ENCODE measurements around the gene MAP2K7.
A peak's percentile ranks its signal among the peaks of the same experiment; 100 is the strongest.
"Not testable (repeated sequence)": the region's sequence is repeated elsewhere in the genome, so short reads cannot be mapped to it uniquely, and the experiment has no call there.

The MAP2K7 gene

DNA sequence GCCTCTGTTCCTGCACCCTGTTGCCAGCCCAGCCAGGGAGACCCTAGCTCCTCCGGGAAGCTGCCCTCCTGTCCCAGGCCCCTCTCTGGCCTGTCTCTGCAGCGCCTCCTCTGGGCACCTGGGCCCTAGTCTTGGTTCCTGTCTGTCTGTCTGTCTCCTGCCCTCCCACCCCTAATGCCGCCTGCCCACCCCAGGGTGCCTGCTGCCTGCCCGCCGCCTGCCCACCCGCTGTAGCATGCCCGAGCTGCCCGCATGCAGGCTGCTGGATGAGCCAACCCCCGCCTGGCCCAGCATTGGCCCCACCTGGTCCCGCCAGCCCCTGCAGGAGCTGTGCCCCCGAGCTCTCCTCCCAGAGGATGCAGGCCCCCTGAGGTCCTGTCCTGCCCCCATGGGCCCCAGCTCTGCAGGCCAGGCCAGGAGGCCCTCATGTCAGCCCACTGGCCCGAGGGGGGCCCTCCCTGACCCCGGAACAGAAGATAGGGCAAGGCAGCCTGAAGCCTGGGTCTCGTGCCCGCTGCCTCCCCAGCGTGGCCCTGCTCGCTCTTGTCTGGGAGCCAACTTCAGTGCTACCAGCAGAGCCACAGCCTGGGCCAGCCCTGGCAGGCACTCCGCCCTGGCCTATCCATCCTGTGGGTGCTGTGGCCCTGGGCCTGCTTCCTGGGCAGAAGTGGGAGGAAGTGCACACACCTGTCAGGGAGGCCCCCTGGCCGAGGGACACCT is 5.2 kb downstream of the MAP2K7 start:
- no peak for DNase-seq

DNA sequence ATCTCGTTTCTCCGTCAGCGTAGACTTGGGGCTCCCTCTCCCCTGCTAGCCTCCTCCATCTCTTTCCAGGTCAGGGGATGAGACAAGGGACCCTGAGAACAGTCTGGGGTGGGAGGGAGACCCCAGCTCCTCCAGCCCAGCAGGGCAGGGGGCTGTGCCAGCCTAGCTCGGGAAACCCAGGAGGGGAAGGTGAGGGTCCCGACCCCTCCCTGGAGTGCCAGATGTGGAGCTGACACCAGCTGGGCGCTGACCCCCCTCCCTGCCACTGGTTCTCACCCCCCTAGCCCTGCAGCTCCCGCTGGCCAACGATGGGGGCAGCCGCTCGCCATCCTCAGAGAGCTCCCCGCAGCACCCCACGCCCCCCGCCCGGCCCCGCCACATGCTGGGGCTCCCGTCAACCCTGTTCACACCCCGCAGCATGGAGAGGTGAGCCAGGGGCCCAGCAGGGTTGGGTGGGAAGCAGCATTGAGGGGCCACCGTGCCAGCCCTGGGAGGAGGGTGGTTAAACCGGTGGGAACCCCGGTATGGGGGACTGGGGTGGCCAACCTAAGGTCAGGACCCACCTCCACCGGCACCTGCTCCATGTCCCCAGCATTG is 5.9 kb downstream of the MAP2K7 start:
- DNase-seq: no peak

DNA sequence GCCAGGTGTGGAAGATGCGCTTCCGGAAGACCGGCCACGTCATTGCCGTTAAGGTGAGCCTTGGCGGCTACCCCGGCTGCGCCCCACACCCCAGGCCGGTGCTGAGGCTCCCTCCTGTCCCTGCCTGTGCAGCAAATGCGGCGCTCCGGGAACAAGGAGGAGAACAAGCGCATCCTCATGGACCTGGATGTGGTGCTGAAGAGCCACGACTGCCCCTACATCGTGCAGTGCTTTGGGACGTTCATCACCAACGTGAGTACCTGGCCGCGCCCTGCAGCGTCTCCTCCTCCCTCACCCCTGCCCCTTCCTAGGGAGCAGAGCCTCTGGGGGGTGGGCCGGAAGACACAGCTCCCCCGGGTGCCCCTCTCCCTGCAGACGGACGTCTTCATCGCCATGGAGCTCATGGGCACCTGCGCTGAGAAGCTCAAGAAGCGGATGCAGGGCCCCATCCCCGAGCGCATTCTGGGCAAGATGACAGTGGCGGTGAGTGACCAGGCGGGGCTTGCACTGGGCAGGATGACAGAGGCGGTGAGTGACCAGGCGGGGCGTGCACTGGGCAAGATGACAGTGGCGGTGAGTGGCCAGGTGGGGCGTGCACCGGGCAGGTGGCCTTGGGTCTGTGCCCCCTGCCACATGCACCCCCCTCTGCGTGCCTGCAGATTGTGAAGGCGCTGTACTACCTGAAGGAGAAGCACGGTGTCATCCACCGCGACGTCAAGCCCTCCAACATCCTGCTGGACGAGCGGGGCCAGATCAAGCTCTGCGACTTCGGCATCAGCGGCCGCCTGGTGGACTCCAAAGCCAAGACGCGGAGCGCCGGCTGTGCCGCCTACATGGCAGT is 6.9 kb downstream of the MAP2K7 start:
- no peak for DNase-seq

DNA sequence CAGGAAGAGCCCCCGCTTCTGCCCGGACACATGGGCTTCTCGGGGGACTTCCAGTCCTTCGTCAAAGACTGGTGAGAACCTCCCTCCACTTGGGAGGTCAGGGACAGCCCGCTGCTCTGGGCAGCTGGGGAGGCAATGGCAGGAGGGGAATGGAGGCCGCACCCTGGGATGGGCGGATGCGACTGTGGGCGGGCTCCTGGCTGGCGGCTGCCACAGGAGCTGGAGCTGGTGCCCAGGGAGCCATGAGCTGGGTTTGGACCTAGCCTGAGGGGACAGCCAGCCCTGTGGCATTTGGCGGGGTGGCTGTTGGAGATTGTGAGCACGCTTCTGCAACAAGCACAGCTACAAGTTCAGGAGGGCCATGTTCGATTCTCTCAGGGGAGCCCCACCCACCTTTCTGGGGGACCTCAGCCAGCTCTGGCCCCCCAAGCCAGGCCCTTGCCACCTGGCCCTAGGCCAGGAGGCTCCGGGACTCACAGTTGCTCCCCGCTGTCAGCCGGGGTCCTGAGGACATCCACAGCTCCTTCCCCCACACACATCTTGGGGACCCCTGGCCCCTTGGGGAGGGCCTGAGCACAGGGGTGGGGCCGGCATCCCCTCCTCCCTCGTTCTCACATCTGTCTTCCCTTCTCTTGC is 7.9 kb downstream of the MAP2K7 start:
- no peak for DNase-seq

DNA sequence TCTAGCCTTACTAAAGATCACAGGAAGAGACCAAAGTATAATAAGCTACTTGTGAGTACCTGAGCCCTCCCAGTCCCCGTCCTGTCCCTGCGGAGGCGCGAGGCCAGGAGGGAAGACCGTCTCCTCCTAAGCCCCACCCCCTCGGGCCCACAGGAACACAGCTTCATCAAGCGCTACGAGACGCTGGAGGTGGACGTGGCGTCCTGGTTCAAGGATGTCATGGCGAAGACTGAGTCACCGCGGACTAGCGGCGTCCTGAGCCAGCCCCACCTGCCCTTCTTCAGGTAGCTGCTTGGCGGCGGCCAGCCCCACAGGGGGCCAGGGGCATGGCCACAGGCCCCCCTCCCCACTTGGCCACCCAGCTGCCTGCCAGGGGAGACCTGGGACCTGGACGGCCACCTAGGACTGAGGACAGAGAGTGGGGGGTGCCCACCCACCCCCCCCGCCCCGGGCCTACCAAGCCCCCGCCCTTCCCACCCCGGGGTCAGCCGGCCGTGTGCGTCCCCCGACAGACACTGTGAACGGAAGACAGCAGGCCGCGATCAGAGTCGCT is 8.5 kb downstream of the MAP2K7 start:
- DNase-seq: no peak

DNA sequence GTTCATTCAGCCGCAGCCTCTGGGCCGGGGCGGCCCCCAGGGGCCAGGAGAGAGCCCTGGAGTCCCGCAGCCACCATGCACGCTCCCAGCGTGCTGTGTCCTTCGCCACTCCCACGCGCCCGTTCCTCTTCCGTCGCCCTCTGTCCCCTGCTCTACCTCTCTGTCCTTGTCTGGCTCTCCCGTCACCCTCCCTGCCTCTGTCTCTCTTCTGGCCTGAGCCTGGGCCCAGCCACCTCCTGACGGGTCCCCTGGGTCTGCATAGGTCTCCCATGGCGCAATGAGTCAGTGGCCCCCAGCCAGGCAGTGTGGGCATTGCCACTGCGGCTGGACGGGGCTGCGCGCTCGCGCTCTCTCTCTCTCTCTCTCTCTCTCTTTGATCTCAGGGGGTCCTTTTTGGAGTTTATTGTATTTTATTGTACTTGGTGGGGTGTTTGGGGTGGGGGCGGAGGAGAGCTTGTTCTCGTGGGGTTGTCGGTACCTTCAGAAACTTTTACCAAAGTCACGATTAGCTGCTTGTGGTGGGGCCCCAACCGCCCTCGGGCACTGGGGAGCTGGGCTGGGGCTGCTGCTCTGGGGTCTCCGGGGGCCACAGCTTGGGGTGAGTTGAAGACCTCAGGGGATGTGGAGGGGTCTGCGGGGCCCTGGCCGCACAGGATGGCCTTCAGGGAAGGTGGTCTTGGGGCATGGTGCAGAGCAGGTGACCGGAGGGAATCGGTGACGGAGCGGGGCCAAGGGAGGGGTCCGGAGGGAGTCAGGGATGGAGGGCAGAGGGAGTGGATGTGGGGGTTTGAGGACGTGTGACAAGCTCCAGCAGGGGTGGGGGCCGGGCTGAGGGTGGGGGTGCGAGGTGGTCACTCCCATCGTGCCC is 9.3 kb downstream of the MAP2K7 start:
- DNase-seq: no peak

DNA sequence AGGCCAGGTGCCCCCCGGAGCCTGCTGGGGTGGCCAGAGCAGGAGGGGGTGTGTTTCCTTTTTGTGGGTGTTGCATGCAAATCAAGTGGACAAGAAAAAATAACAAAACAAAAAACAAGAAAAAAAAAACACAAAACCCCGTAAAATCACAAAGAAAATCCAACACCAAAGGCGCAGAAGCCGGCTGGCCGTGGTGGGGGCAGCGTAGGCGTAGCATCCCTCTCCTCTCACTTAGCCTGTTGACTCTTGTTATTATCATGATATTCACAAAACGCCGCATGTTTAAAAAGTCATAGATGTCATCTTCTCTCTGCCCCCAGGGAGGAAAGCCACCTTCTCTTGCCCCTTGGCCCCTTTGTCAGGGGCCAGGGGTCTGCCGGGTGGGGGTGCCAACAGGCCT is 10.0 kb downstream of the MAP2K7 start:
- no peak for DNase-seq

DNA sequence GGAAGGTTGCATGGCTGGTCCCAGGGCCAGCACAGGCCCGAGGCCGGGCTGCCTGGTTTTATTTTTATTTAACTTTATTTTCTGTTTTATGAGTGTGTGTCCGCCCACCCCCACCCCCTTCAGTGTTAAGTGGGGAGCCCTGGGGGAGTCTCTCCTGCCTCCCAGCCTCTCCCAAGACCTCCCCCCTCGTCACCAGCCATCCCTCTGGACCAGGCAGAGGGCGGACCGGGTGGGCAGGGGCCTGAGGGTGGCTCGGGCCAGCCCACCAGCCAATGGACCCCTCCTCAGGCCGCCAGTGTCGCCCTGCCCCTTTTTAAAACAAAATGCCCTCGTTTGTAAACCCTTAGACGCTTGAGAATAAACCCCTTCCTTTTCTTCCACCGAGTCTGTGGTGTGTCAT is 10.4 kb downstream of the MAP2K7 start:
- DNase-seq: no peak

DNA sequence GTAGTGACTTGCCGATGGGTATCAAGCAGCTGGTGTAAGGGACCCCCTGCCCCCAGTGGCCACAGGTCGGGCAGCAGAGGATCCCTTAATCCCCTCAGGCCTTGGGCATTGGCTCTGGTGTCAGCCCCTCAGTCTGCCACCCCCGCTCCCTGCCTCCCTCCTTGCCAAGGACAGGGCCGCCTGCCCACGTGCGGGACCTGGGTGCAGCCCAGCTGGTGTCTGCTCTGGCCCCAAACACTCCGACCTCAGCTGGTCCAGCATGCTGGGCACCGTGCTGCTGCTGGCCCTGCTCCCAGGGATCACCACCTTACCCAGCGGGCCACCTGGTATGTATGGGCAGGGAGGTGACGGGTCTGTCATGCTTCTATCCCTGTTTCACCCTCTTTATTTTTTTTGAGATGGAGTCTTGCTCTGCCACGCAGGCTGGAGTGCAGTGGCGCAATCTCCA is 10.9 kb downstream of the MAP2K7 start, which contains the start of gene TGFBR3L:
TSS of gene TGFBR3L (plus strand) at position 233 of the 448 bp plus-strand sequence.
- DNase-seq: no peak

DNA sequence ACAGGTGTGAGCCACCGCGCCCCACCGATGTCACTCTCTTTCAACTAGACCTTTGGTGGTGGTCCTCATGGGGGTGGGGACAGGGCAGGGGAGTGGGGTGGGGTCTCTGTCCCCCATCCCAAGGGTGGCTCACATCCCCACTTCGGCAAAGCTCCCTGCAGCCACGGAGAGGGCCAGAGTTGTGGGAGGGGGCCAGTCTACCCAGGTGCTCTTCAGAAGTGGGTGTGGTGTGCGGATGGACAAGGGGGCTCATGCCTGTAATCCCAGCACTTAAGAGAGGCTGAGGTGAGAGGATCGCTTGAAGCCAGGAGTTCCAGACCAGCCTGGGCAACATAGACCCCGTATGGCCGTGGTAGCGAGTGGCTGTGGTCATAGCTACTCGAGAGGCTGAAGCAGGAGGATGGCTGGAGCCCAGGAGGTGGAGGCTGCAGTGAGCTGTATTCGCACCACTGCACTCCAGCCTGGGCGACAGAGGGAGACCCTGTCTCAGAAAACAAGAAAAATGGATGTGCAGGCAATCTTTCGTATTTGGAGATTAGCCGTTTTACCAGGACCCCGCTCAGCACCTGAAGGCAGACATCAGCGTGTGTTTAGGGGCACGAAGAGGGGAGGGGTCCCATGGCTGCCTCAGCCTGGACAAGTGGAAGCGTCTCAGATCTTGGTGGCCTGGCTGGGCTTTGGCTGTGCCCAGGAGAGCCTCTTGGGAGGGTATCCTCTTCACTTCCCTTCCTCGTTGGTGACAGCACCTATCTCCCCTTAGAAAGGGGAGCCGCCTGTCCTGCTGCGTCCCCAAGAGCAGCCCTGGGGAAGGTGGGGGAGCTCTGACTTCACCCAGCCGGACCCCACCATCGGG is 11.8 kb downstream of the MAP2K7 start:
- no peak for DNase-seq

DNA sequence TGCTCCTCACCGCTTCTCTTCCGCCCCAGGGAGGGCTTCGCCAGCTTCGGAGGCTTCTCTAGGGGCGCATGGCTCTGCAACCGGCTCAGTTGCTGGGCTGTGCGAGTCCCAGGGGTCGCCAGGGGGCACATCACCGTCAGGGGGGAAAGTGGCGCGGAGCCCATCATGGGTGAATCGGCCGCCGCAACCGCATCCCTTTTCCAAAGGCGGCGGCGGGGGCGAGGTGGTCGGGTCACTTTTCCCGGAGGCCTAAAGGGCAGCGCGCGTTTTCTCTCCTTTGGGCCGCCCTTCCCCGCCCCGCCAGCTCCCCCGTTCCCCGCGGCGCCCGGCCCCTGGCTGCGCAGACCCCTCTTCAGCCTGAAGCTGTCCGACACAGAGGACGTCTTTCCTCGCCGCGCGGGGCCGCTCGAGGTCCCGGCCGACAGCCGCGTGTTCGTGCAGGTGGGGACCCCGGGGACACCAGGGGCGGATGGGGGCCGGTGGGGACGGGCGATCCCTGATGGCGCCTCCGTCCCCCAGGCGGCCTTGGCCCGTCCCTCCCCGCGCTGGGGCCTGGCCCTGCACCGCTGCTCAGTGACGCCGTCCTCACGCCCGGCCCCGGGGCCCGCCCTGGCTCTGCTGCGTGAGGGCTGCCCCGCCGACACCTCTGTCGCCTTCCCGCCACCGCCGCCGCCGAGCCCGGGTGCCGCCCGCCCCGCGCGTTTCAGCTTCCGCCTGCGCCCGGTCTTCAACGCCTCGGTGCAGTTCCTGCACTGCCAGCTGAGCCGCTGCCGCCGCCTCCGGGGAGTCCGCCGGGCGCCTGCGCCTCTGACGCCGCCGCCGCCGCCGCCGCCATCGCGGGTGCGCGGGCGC is 12.7 kb downstream of the MAP2K7 start:
- DNase-seq: no peak

DNA sequence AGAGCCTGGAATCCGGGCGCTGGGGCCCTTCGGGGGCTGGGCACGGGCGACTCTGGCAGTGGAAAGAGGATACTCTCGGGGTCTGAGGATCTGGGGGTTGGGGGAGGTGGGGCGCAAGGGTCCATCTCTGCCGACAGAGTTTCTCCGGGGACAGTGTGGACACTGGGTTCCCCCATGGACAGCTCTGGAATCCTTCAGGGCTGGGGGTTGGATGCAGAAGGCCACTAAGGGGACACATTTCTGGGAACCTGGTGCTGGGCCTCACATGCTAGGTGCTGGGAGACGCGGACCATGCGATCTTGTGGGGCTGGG is 13.2 kb downstream of the MAP2K7 start:
- no peak for DNase-seq

DNA sequence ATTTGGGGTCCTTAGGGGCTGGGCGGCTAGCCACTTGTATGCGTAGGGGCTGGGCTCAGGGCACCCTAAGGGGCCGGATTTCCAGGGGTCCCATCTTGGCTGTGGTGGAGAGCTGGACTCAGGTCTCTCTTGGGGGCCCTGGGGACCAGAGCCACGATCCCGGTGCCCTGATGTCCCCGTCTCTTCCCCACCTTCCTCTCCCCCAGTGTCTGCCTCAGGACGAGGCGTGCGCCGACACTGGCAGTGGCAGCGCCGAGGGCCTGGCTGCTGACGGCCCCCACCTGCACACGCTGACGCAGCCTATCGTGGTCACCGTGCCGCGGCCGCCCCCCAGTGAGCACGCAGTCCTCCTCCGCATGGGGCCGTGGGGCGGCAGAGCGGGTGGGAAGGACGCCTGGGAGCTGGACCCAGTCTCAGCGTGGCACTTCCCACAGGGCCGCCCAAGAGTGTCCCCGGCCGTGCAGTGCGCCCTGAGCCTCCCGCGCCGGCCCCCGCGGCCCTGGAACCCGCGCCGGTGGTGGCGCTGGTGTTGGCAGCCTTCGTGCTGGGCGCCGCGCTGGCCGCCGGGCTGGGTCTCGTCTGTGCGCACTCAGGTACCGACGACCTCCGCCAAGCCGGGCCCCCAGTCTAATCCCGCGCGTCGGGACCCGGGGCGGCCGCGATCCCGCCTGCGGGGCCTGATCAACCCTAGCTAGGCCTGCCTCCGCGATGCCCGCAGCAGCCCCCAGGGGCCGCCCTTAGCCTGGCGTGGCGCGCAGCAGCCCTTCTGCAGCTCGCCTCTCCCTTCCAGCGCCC is 13.8 kb downstream of the MAP2K7 start:
- no peak for DNase-seq

DNA sequence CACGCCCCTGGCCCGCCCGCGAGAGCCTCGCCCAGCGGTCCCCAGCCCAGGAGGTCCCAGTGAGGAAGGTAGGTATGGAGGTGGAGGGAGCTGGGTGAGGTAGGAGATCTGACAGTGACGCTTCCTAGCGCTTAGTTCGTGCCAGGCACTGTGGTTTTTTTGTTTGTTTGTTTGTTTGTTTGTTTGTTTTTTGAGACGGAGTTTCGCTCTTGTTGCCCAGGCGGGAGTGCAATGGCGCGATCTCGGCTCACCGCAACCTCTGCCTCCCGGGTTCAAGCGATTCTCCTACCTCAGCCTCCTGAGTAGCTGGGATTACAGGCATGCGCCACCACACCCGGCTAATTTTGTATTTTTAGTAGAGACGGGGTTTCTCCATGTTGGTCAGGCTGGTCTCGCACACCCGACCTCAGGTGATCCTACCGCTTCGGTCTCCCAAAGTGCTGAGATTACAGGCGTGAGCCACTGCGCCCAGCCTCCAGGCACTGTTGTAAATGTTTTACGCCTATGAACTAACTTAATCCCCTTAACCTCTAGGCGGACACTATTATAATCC is 14.5 kb downstream of the MAP2K7 start:
- not testable (repeated sequence) for DNase-seq

DNA sequence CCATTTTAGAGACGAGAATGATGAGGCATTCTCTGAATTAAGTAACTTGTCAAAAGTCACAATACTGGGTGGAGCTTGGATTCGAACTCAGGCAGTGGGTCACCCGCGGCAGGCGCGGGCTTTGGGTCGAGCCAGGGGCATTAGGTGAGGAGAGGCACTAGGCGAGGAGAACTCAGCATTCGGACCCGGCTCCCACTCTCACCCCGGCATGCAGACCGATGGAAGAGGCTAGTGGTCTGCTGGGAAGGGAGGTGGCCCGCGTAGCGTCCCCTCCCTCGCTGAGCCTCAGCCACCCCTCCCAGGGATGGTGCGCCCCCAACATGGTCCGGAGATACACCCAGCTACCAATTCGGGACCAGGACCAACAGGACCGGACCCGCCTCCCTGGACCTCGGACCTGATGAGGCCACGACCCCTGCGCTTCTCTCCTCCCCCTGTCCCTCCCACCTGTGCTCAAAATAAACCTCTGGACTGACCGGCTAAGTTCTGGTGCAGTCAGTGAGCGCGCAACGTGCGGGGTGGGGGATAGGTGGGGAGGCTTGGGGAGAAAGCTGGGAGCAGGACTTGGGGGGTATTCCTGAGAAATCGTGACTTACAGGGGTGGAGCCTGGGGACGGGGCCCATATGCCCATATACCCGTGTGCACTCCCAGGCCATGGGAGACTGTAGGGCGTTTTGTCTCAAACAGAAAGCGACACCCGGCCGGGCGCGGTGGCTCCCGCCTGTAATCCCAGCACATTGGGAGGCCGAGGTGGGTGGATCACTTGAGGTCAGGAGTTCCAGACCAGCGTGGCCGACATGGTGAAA is 15.1 kb downstream of the MAP2K7 start:
- DNase-seq: no peak

DNA sequence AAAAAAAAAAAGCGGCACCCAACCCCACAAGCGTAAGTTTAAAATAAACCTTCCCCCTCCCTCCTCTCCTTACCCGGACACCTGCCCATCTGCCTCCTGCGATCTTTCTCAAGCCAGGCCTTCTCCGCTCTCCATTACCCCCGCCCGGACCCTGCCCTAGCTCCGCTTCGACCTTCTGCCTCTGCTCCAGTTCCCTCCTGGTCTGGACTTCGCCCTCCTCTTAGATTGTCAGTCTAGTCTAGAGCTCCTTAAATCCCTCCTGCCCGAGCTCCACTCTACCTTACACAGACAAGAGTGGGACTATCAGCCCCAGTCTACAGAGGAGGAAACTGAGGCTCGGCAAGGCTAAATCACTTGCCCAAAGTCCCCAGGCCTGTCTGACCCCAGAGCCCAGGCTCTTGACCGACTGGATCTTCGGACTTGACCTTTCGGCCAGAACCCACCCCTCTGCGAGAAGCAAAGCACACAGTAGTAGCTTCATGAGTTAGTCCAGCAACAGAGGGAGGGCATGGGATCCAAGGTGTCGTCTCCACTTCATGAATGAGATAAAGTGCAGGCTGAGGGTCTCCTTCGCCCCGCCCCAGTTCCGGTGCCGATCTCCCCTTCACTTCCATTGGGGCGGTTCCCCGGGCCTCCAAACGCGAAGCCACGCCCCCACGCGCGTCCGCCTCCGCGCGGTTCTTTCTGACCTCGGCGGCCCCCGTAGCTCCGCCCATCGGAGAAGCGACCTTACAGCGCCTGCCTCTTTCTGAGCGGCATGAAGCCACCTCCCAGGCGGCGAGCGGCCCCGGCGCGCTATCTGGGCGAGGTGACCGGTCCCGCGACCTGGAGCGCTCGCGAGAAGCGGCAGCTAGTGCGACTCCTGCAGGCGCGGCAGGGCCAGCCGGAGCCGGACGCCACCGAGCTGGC is 16.2 kb downstream of the MAP2K7 start, which contains the start of gene SNAPC2:
TSS of gene SNAPC2 (plus strand) at position 729 of the 909 bp plus-strand sequence. CDS start at position 758, 29 bp downstream.
- DNase-seq: peak; percentile 98

All from right forelimb (tissue), 1 donor.